Natural killer cell (primary cell): ENCODE results near the gene PEX11A. TPM values are rescaled to one million over a fixed set of nuclear protein-coding genes. Genes with fewer than 3 reads are reported as not detected.

Experiments
- ATAC-seq, 3 donors: fragments of 150-1000 bp in 2 of 3; fragments of 200-7000 bp in 1 of 3; cut with Tn5 transposase; 1 replicate in 1 of 3; 2 replicates in 2 of 3; pipeline ENCODE4 v1.10.0; 2021; ENCODE audit warnings: mild to moderate bottlenecking in 2 of 3, moderate library complexity in 2 of 3
- DNase-seq, 2 donors: peaks; one replicate each; pipeline versions ENCODE4 v3.0.0 to v3.0.0-alpha.2; 2013 to 2021; ENCODE audit warnings: mixed read lengths in 1 of 2
- H3K27ac ChIP-seq: one replicate; pipeline ENCODE4 v1.5.1; 2013; ENCODE audit warnings: mild to moderate bottlenecking, low read length
- H3K27me3 ChIP-seq: one replicate; pipeline ENCODE4 v1.6.1; 2013; ENCODE audit warnings: low read length; ENCODE audit not compliant: control insufficient read depth, insufficient read depth
- H3K36me3 ChIP-seq: one replicate; pipeline ENCODE4 v1.6.1; 2013; ENCODE audit warnings: low read length; ENCODE audit not compliant: control insufficient read depth, insufficient read depth
- H3K4me1 ChIP-seq: one replicate; pipeline ENCODE4 v1.6.1; 2013; ENCODE audit warnings: low read length; ENCODE audit not compliant: control insufficient read depth, insufficient read depth
- H3K4me3 ChIP-seq: one replicate; pipeline ENCODE4 v1.5.1; 2013; ENCODE audit warnings: low read length
- H3K9me3 ChIP-seq: one replicate; pipeline ENCODE4 v1.6.1; 2013; ENCODE audit warnings: low read length; ENCODE audit not compliant: control insufficient read depth, insufficient read depth
- H3K27ac Mint-ChIP-seq, 2 donors: one replicate each; pipeline ENCODE4 v1.8.0; 2022; ENCODE audit warnings: mild to moderate bottlenecking in 2 of 2, mixed read lengths in 2 of 2, moderate library complexity in 1 of 2
- H3K27me3 Mint-ChIP-seq, 2 donors: one replicate each; pipeline ENCODE4 v1.8.0; 2022; ENCODE audit warnings: low read depth in 2 of 2, mixed read lengths in 2 of 2
- H3K36me3 Mint-ChIP-seq: one replicate; pipeline ENCODE4 v1.8.0; 2022; ENCODE audit warnings: mixed read lengths
- H3K4me1 Mint-ChIP-seq, 2 donors: one replicate each; pipeline ENCODE4 v1.8.0; 2022; ENCODE audit warnings: mixed read lengths in 2 of 2
- H3K4me3 Mint-ChIP-seq: one replicate; pipeline ENCODE4 v1.8.0; 2022; ENCODE audit warnings: mild to moderate bottlenecking, moderate library complexity, mixed read lengths
- H3K9me3 Mint-ChIP-seq, 2 donors: one replicate each; pipeline ENCODE4 v1.8.0; 2022; ENCODE audit warnings: mixed read lengths in 2 of 2
- WGBS: methylation state at CpG from one replicate; pipeline ENCODE4 v1.1.7; 2013; ENCODE audit warnings: missing lambda C conversion rate; ENCODE audit not compliant: insufficient coverage; 5-methylcytosine and 5-hydroxymethylcytosine counted together
- intact Hi-C: fragments of 100-400 bp; cut with micrococcal nuclease; formaldehyde crosslinking; loops from one replicate; pipeline ENCODE4 v1.14.2; 2022
- total RNA-seq, 4 donors: library from RNA; stranded (reverse); fragments of 120-200 nt in 1 of 4; gene quantifications; one replicate each; pipeline versions ENCODE4 v1.2.3 to v1.2.4, GENCODE V29; 2013 to 2022
- TF ChIP-seq, protein P1 (sequence below): fragments of 200-600 bp; IDR thresholded peaks from one replicate; pipeline ENCODE4 v1.8.0; 2022; ENCODE audit warnings: antibody characterized with exemption

PEX11A gene
- total RNA-seq, 3 donors from 2014 or later (not counting 1 experiment from before 2014, with no cell fraction given): 2.0 to 3.1 (median 3.1) TPM

DNA sequence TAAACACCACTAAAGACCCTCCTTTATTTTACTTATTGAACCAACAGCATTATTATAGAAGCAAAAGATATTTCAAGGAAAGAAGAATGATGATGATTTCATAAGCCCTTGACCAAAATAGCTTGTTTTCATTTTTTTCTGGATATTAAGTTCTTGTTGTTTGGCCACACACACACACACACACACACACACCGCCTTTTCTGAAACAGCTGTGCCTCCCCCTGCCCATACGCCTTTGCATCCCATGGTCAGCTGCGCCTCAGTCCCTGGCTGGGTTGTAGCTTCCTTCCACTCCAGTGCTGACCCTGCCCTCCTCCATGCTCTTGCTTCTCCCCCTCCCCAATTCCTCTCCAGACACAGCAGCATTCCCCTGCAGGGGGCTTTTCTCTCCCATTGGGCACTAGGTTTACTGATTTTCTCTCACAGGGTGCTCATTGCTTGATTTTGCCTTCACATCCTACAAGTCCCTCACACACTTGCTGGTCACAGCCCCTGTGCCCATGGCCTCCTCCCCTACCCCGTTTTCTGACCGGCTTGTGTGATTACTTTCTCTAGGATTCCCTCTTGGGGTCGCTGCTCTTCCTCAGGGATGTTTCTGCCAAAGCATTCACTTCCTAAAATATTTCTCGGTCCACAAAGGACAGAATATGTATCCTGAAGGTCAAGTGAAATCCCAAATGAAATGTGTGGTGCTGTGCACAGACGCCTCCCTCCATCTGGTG lies 42.1 kb upstream of the PEX11A start:
- Mint-ChIP-seq H3K27ac (no peak overlapping the region), H3K9me3 (no peaks in the 10 kb centered on the region), H3K36me3 (no peaks in the 10 kb centered on the region), H3K4me3 (no peak overlapping the region), H3K4me1 (no peaks in the 10 kb centered on the region), H3K27me3 (peaks cover 7 to 13% of the 10 kb centered on the region in 2 donors)
- Histone ChIP-seq H3K27me3 (no peaks in the 10 kb centered on the region), H3K27ac (no peak overlapping the region), H3K9me3 (no peaks in the 10 kb centered on the region), H3K4me1 (no peaks in the 10 kb centered on the region), H3K36me3 (no peaks in the 10 kb centered on the region), H3K4me3 (no peak overlapping the region)
- intact Hi-C loops: no loop called here
- DNase-seq (no peak), ATAC-seq (no peak)
- TF ChIP-seq, protein P1, sequence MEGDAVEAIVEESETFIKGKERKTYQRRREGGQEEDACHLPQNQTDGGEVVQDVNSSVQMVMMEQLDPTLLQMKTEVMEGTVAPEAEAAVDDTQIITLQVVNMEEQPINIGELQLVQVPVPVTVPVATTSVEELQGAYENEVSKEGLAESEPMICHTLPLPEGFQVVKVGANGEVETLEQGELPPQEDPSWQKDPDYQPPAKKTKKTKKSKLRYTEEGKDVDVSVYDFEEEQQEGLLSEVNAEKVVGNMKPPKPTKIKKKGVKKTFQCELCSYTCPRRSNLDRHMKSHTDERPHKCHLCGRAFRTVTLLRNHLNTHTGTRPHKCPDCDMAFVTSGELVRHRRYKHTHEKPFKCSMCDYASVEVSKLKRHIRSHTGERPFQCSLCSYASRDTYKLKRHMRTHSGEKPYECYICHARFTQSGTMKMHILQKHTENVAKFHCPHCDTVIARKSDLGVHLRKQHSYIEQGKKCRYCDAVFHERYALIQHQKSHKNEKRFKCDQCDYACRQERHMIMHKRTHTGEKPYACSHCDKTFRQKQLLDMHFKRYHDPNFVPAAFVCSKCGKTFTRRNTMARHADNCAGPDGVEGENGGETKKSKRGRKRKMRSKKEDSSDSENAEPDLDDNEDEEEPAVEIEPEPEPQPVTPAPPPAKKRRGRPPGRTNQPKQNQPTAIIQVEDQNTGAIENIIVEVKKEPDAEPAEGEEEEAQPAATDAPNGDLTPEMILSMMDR: no peak
- 80% methylated on average over 8 of the region's 8 CpGs for WGBS

DNA sequence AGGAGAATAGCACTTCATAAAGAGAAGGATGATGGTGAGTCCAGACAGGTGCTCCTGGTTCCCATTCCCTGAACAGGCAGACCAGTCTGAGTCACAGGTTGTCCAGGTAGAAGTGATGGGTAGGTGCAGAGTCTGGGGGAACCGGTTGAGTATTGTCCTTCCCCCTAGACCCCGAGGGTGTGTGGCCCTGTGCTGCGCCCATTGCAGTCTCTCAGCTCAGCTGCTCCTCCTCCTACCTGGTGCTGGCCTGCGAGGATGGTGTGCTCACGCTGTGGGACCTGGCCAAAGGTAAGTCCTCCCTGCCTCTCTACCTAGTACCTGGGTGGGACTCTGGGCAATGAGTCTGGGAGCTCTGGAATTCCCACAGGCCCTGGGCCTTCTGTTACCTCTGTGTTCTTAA lies 40.7 kb upstream of the PEX11A start:
- no peak for ATAC-seq
- no peaks in the 10 kb centered on the region for H3K36me3 Mint-ChIP-seq
- peaks cover 2 to 11% of the 10 kb centered on the region in 2 donors for H3K27me3 Mint-ChIP-seq

DNA sequence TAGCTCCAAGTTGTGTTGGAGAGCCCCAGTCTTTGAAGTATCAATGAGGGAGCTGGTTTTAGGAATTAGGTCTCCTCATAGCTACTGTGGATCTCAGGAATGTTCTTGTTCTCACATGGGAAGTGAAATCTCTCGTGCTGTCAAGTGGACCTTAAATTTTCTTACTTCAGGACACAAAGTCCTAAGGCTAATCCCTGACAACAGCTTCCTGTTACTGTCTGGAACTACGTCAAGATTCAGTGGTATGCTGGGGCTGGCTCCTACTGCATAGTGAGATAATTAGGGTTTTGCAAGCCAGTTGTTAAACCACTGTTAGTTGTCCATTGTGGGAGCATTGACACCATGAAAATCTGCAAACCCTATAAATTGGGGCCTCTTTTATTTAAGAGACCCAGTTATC lies 37.7 kb upstream of the PEX11A start:
- Mint-ChIP-seq H3K4me3 (no peak overlapping the region), H3K27ac (no peak overlapping the region), H3K9me3 (peaks cover 0 to 2% of the 10 kb centered on the region in 2 donors), H3K36me3 (no peaks in the 10 kb centered on the region), H3K27me3 (peaks cover 0 to 8% of the 10 kb centered on the region in 2 donors), H3K4me1 (no peaks in the 10 kb centered on the region)
- Histone ChIP-seq H3K27me3 (no peaks in the 10 kb centered on the region), H3K4me1 (no peaks in the 10 kb centered on the region), H3K4me3 (no peak overlapping the region), H3K9me3 (no peaks in the 10 kb centered on the region), H3K27ac (no peak overlapping the region), H3K36me3 (no peaks in the 10 kb centered on the region)
- intact Hi-C loops: no loop called here
- DNase-seq (no peak), ATAC-seq (no peak)
- TF ChIP-seq, protein P1: no peak
- 73% methylated on average over 2 of the region's 2 CpGs for WGBS

More for the DNA sequence above, 40.7 kb upstream of the PEX11A start:
- TF ChIP-seq, protein P1: no peak
- DNase-seq: no peak
- H3K4me3 ChIP-seq: no peak overlapping the region
- no peaks in the 10 kb centered on the region for H3K36me3 ChIP-seq
- Mint-ChIP-seq H3K9me3 (no peaks in the 10 kb centered on the region), H3K27ac (no peak overlapping the region), H3K4me3 (no peak overlapping the region), H3K4me1 (no peaks in the 10 kb centered on the region)
- intact Hi-C loops: no loop called here
- H3K9me3 ChIP-seq: no peaks in the 10 kb centered on the region
- no peaks in the 10 kb centered on the region for H3K4me1 ChIP-seq
- no peaks in the 10 kb centered on the region for H3K27me3 ChIP-seq
- H3K27ac ChIP-seq: no peak overlapping the region
- 88% methylated on average over 5 of the region's 5 CpGs for WGBS

DNA sequence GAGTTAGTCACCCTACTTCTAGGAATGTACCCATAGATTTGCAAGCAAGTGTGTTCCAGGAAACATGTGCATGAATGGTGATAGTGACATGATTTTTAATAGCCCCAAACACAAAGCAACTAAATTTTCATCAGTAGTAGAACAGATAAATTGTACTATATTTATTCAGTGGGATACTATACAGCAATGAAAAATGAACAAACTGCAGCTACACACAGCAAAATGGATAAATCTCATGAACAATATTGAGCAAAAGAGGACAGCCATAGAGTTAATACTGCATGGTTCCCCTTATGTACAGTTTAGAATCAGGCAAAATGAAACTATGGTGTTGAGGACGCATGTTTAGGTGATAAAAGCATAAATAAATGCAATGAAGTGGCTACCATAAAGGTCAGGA lies 34.5 kb upstream of the PEX11A start:
- TF ChIP-seq, protein P1: no peak
- Mint-ChIP-seq H3K27ac (no peak overlapping the region), H3K36me3 (no peaks in the 10 kb centered on the region), H3K4me1 (no peaks in the 10 kb centered on the region), H3K9me3 (peaks cover 0 to 2% of the 10 kb centered on the region in 2 donors), H3K4me3 (no peak overlapping the region), H3K27me3 (peaks cover 7 to 22% of the 10 kb centered on the region in 2 donors)
- Histone ChIP-seq H3K27ac (no peak overlapping the region), H3K4me3 (no peak overlapping the region), H3K36me3 (no peaks in the 10 kb centered on the region), H3K4me1 (no peaks in the 10 kb centered on the region), H3K27me3 (no peaks in the 10 kb centered on the region), H3K9me3 (peaks cover 2% of the 10 kb centered on the region)
- intact Hi-C loops: no loop called here
- 82% methylated on average over 1 of the region's 1 CpG for WGBS
- ATAC-seq: no peak
- DNase-seq: no peak
